ENCODE data around the gene SIGLEC15.

SIGLEC15 gene

DNA sequence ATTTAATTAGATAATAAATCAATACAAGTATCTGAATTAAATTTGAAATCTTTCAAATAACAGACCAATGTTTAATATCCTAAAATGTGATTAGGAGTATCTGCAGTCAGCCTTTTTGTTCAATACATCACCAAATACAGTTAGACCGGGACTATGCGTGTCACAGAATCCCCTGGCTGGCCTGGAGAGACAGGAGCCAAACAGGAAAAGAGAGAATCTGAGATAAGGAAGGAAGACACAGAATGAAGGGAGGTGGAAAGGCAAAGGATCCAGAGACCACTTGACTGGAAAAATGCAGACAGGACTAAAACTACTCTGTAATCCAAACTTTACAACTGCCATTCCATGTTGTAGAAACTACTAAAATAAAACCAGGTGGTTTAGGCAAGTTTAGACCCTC, 66.3 kb downstream of the SIGLEC15 start:
- Histone ChIP-seq H3K27ac (ENCODE audit: low read length) (no peak overlapping the region), H3K9ac (ENCODE audit: low read length) (no peak overlapping the region), H3K4me1 (ENCODE audit: control insufficient read depth, low read depth, low read length) (no peaks in the 10 kb centered on the region), H3K27me3 (ENCODE audit: control insufficient read depth, insufficient read depth, low read length) (no peaks in the 10 kb centered on the region), H3K9me3 (ENCODE audit: control insufficient read depth, low read depth, low read length) (no peaks in the 10 kb centered on the region), H3K4me3 (ENCODE audit: low read length) (no peak overlapping the region), H3K36me3 (ENCODE audit: control insufficient read depth, low read depth, low read length) (peaks cover 12% of the 10 kb centered on the region)

All from iPS-18a (cell line).